Caco-2 (cell line): ENCODE measurements around the gene PTPN22. TPM values are rescaled to one million over a fixed set of nuclear protein-coding genes. Genes with fewer than 3 reads are reported as not detected.

ENCODE experiments used
- BruUV-seq: library from RNA; stranded (reverse); fragments of 400-500 nt; replicated peaks from 2 replicates; lab custom pipeline; 2021; lab: Mats Ljungman, UMichigan
- CTCF ChIA-PET: fragments of 300-600 bp; sonication (Branson Sonifier 250); formaldehyde crosslinking; loops from one replicate; lab custom pipeline; 2022; ENCODE audit warnings: antibody characterized with exemption; lab: Charles Lee
- POLR2A ChIA-PET: fragments of 300-600 bp; sonication (Branson Sonifier 250); formaldehyde crosslinking; loops from one replicate; lab custom pipeline; 2022; ENCODE audit warnings: antibody characterized with exemption; lab: Charles Lee
- DNase-seq, 2 experiments: peaks; one replicate each; pipeline versions ENCODE4 v3.0.0 to v3.0.0-alpha.2; 2020 to 2022
- H3K27me3 ChIP-seq: replicated peaks from 2 replicates; pipeline ENCODE4 v1.6.0; 2011; ENCODE audit warnings: low read length; ENCODE audit not compliant: control insufficient read depth, insufficient read depth
- H3K36me3 ChIP-seq: 2 replicates; pipeline ENCODE4 v1.5.1; 2011; ENCODE audit warnings: low read length; ENCODE audit not compliant: control insufficient read depth, insufficient read depth
- H3K4me1 ChIP-seq: fragments of 250-450 bp; sonication (Bioruptor Pico); 2 replicates; pipeline ENCODE4 v1.5.1; 2020; ENCODE audit warnings: mild to moderate bottlenecking
- H3K4me3 ChIP-seq: 2 replicates; pipeline ENCODE4 v1.5.1; 2011; ENCODE audit warnings: low read depth, mild to moderate bottlenecking, control low read depth, low read length
- H3K9me3 ChIP-seq: fragments of 250-450 bp; sonication (Bioruptor Pico); 2 replicates; pipeline ENCODE4 v1.5.1; 2020; ENCODE audit warnings: mild to moderate bottlenecking, moderate library complexity
- H3K27ac Mint-ChIP-seq: one replicate; pipeline ENCODE4 v1.8.0; 2022; ENCODE audit warnings: mixed read lengths; ENCODE audit not compliant: unreplicated experiment
- H3K27me3 Mint-ChIP-seq: one replicate; pipeline ENCODE4 v1.8.0; 2022; ENCODE audit warnings: mixed read lengths; ENCODE audit not compliant: insufficient read depth, unreplicated experiment
- H3K36me3 Mint-ChIP-seq: one replicate; pipeline ENCODE4 v1.8.0; 2022; ENCODE audit warnings: mild to moderate bottlenecking, mixed read lengths; ENCODE audit not compliant: insufficient read depth, unreplicated experiment
- H3K4me1 Mint-ChIP-seq: one replicate; pipeline ENCODE4 v1.8.0; 2022; ENCODE audit warnings: low read depth, mixed read lengths; ENCODE audit not compliant: unreplicated experiment
- H3K4me3 Mint-ChIP-seq: one replicate; pipeline ENCODE4 v1.8.0; 2022; ENCODE audit warnings: mild to moderate bottlenecking, moderate library complexity, mixed read lengths; ENCODE audit not compliant: unreplicated experiment
- H3K9me3 Mint-ChIP-seq: one replicate; pipeline ENCODE4 v1.8.0; 2022; ENCODE audit warnings: mixed read lengths; ENCODE audit not compliant: unreplicated experiment
- intact Hi-C: fragments of 100-400 bp; cut with micrococcal nuclease; formaldehyde crosslinking; loops from one replicate; pipeline ENCODE4 v1.10.0; 2022; ENCODE audit not compliant: unreplicated experiment
- total RNA-seq: library from RNA; stranded (reverse); gene quantifications from 2 replicates; pipeline ENCODE4 v1.2.3, GENCODE V29; 2022
- TF ChIP-seq, protein P1 (sequence below), 2 experiments: fragments of 200-600 bp in 1 of 2; IDR thresholded peaks; 1 replicate in 1 of 2; 2 replicates in 1 of 2; pipeline versions ENCODE4 v1.5.1 to v1.8.0; 2011 to 2022; ENCODE audit warnings: antibody characterized with exemption in 1 of 2, control low read depth in 1 of 2, inconsistent platforms in 1 of 2, low read depth in 1 of 2, low read length in 1 of 2, mild to moderate bottlenecking in 1 of 2, moderate library complexity in 1 of 2; ENCODE audit not compliant: insufficient read depth in 1 of 2, severe bottlenecking in 1 of 2, unreplicated experiment in 1 of 2

The PTPN22 gene
- total RNA-seq, 1 experiment from 2014 or later = not detected

DNA sequence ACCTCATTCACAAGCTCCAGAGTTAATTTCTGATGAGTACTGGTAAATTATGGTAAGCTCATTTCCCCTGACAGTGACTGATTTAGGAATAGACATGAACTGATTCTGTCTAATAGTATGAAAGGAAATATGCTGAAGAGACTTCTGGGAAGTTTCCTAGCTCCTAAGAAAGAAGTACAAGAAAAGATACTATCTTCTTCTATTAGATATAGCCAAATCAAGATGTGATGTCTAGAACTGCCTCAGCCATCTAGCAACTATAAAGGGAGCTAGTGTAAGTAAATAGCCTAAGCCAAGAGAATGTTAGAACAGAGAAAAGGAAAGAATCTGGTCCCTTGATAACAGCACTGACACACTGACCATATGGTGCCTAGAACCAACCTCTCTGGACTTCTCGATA is 101.5 kb downstream of the PTPN22 start:
- CTCF ChIA-PET = no interaction called here
- Histone ChIP-seq H3K4me3 (no peak overlapping the region), H3K36me3 (no peaks in the 10 kb centered on the region), H3K27me3 (no peaks in the 10 kb centered on the region), H3K4me1 (no peaks in the 10 kb centered on the region), H3K9me3 (no peaks in the 10 kb centered on the region)
- TF ChIP-seq, protein P1, sequence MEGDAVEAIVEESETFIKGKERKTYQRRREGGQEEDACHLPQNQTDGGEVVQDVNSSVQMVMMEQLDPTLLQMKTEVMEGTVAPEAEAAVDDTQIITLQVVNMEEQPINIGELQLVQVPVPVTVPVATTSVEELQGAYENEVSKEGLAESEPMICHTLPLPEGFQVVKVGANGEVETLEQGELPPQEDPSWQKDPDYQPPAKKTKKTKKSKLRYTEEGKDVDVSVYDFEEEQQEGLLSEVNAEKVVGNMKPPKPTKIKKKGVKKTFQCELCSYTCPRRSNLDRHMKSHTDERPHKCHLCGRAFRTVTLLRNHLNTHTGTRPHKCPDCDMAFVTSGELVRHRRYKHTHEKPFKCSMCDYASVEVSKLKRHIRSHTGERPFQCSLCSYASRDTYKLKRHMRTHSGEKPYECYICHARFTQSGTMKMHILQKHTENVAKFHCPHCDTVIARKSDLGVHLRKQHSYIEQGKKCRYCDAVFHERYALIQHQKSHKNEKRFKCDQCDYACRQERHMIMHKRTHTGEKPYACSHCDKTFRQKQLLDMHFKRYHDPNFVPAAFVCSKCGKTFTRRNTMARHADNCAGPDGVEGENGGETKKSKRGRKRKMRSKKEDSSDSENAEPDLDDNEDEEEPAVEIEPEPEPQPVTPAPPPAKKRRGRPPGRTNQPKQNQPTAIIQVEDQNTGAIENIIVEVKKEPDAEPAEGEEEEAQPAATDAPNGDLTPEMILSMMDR (IDR thresholded peaks at IDR 0.05; ENCODE audit: insufficient read depth in 1 of 2, low read depth in 1 of 2, low read length in 1 of 2, severe bottlenecking in 1 of 2, unreplicated experiment in 1 of 2) = no peak
- DNase-seq = no peak
- no peak overlapping the region for H3K4me3 Mint-ChIP-seq
- H3K27me3 Mint-ChIP-seq = no peaks in the 10 kb centered on the region
- intact Hi-C loops = no loop called here
- no peaks in the 10 kb centered on the region for H3K4me1 Mint-ChIP-seq
- no peak overlapping the region for H3K27ac Mint-ChIP-seq
- no peaks in the 10 kb centered on the region for H3K9me3 Mint-ChIP-seq
- H3K36me3 Mint-ChIP-seq = no peaks in the 10 kb centered on the region
- BruUV-seq = no TSS peak
- POLR2A ChIA-PET = no interaction called here

DNA sequence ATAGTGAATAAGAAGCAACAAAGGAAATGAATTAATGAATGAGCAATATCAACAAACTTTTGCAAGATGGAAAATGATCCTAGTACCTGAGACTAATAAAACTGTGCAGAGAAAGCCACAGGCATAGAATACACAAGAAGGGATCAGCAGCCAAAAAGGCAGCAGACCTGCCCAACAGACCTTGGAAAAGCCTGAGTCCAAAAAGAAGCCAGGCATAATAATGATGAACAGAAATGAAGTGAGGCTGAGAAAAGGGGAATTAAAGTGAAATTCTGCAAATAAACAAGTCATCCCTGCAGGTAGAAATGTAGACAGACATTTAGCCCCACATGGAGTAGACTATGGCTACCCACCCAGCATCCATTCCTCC is 101.9 kb downstream of the PTPN22 start:
- Histone ChIP-seq H3K27me3 (no peaks in the 10 kb centered on the region), H3K9me3 (no peaks in the 10 kb centered on the region), H3K36me3 (no peaks in the 10 kb centered on the region), H3K4me1 (no peaks in the 10 kb centered on the region), H3K4me3 (no peak overlapping the region)
- no peaks in the 10 kb centered on the region for H3K9me3 Mint-ChIP-seq
- intact Hi-C loops = no loop called here
- H3K4me1 Mint-ChIP-seq = no peaks in the 10 kb centered on the region
- TF ChIP-seq, protein P1 (IDR thresholded peaks at IDR 0.05; ENCODE audit: insufficient read depth in 1 of 2, low read depth in 1 of 2, low read length in 1 of 2, severe bottlenecking in 1 of 2, unreplicated experiment in 1 of 2) = no peak
- BruUV-seq = no TSS peak
- no peak overlapping the region for H3K4me3 Mint-ChIP-seq
- ChIA-PET POLR2A (no interaction called here), CTCF (no interaction called here)
- no peak overlapping the region for H3K27ac Mint-ChIP-seq
- no peaks in the 10 kb centered on the region for H3K36me3 Mint-ChIP-seq
- no peaks in the 10 kb centered on the region for H3K27me3 Mint-ChIP-seq
- DNase-seq = no peak

DNA sequence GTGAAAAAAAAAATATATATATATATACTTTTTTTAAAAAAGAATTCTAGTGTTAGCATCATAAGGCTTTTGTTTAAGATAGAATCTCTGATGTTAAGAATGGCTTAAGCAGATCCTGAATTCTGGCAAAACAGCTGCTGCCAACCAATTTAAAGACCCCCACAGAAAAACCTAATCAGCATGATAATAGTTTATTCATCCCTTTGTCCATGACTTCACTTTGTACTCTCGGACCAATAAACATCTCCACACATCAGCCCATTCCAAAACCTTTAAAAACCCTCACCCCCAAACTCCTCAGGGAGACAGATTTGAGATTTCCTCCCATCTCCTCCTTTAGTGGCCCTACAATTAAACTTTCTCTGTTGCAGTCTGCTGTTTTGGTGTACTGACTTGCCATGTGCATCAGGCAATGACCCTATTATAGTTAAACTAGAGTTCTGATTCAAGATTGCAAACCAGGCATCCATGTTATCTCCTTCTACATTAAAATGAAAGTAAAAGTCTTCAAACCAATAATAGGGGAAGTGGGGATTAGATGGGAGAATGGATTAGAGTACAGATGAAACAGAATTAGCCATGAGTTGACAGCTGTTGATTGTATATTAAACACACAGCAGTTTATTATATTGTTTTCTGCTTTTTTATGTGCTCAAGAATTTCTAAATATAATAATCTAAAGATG is 102.5 kb downstream of the PTPN22 start:
- ChIA-PET POLR2A (no interaction called here), CTCF (no interaction called here)
- H3K4me3 Mint-ChIP-seq = no peak overlapping the region
- H3K4me3 ChIP-seq = no peak overlapping the region
- no peaks in the 10 kb centered on the region for H3K27me3 Mint-ChIP-seq
- intact Hi-C loops = no loop called here
- no peaks in the 10 kb centered on the region for H3K9me3 Mint-ChIP-seq
- TF ChIP-seq, protein P1 (IDR thresholded peaks at IDR 0.05; ENCODE audit: insufficient read depth in 1 of 2, low read depth in 1 of 2, low read length in 1 of 2, severe bottlenecking in 1 of 2, unreplicated experiment in 1 of 2) = no peak
- H3K4me1 ChIP-seq = no peaks in the 10 kb centered on the region
- no peaks in the 10 kb centered on the region for H3K36me3 Mint-ChIP-seq
- DNase-seq = no peak
- BruUV-seq = no TSS peak
- no peaks in the 10 kb centered on the region for H3K4me1 Mint-ChIP-seq
- H3K27me3 ChIP-seq = no peaks in the 10 kb centered on the region
- H3K36me3 ChIP-seq = no peaks in the 10 kb centered on the region
- H3K9me3 ChIP-seq = no peaks in the 10 kb centered on the region
- no peak overlapping the region for H3K27ac Mint-ChIP-seq
